ENCODE measurements around the gene SCAF8. TPM values are rescaled to one million over a fixed set of nuclear protein-coding genes. Genes with fewer than 3 reads are reported as not detected.

The SCAF8 gene
- total and polyA plus RNA-seq, 7 experiments from 2014 or later, result 12.4 to 69.2 (median 49.1) TPM

GRCh38 chr6:154783229-154783628 is 50.0 kb downstream of the SCAF8 start:
- Histone ChIP-seq H3K9me3 (ENCODE audit: control insufficient read depth in 2 of 3, low read length in 3 of 3) (no peaks in the 10 kb centered on the region), H3K27me3 (ENCODE audit: control insufficient read depth in 2 of 2, insufficient read depth in 2 of 2, low read length in 2 of 2) (no peaks in the 10 kb centered on the region), H3K4me3 (ENCODE audit: low read length) (no peak overlapping the region), H3K4me1 (ENCODE audit: control insufficient read depth in 2 of 2, insufficient read depth in 2 of 2, low read length in 2 of 2) (no peaks in the 10 kb centered on the region), H3K27ac (ENCODE audit: low read depth, low read length) (no peak overlapping the region), H3K36me3 (ENCODE audit: control insufficient read depth in 2 of 3, insufficient read depth in 3 of 3, low read length in 3 of 3) (peaks cover 0 to 14% (median 0%) of the 10 kb centered on the region in 3 experiments)
- intact Hi-C loops (cut with micrococcal nuclease), result loop anchor here in 1 of 2 donors (5.0 kb wide), 1 partner anchor 41 kb away; no protein-coding TSS in a partner anchor
- no peaks in the 10 kb centered on the region for H3K9me3 Mint-ChIP-seq
- H3K27ac Mint-ChIP-seq, result peak overlapping the region in 6 of 9 donors; percentile 12 to 67 (median 37)
- ChIA-PET POLR2A (no interaction called here), CTCF (no interaction called here)
- ATAC-seq, result no peak
- H3K36me3 Mint-ChIP-seq, result peaks cover 9 to 52% (median 34%) of the 10 kb centered on the region in 5 donors
- DNase-seq, result no peak
- peaks cover 16 to 77% (median 49%) of the 10 kb centered on the region in 7 donors for H3K4me1 Mint-ChIP-seq
- no peak overlapping the region for H3K4me3 Mint-ChIP-seq
- no peaks in the 10 kb centered on the region for H3K27me3 Mint-ChIP-seq

- peak overlapping the region in 2 of 9 donors; percentile 16 to 33 for H3K27ac Mint-ChIP-seq
- Histone ChIP-seq H3K4me1 (ENCODE audit: control insufficient read depth in 2 of 2, insufficient read depth in 2 of 2, low read length in 2 of 2) (no peaks in the 10 kb centered on the region), H3K27ac (ENCODE audit: low read depth, low read length) (no peak overlapping the region), H3K4me3 (ENCODE audit: low read length) (no peak overlapping the region), H3K27me3 (ENCODE audit: control insufficient read depth in 2 of 2, insufficient read depth in 2 of 2, low read length in 2 of 2) (no peaks in the 10 kb centered on the region), H3K9me3 (ENCODE audit: control insufficient read depth in 2 of 3, low read length in 3 of 3) (no peaks in the 10 kb centered on the region), H3K36me3 (ENCODE audit: control insufficient read depth in 2 of 3, insufficient read depth in 3 of 3, low read length in 3 of 3) (peaks cover 0 to 4% (median 0%) of the 10 kb centered on the region in 3 experiments)
- H3K4me1 Mint-ChIP-seq, result peaks cover 13 to 72% (median 53%) of the 10 kb centered on the region in 7 donors
- peaks cover 9 to 41% (median 25%) of the 10 kb centered on the region in 5 donors for H3K36me3 Mint-ChIP-seq
- POLR2A ChIA-PET, result interaction anchor here (0.5 to 0.8 kb wide), 2 partner anchors 29 to 55 kb away, joined by 3 to 4 read pairs; no protein-coding TSS in a partner anchor
- intact Hi-C loops (cut with micrococcal nuclease), result no loop called here
- no peaks in the 10 kb centered on the region for H3K9me3 Mint-ChIP-seq
- no peak for DNase-seq
- no peak overlapping the region for H3K4me3 Mint-ChIP-seq
- ATAC-seq, result no peak
- no peaks in the 10 kb centered on the region for H3K27me3 Mint-ChIP-seq
- CTCF ChIA-PET, result no interaction called here
These were observed 51.9 kb downstream of the SCAF8 start for GRCh38 chr6:154785075-154785474.

- POLR2A ChIA-PET, result no interaction called here
- CTCF ChIA-PET, result no interaction called here
- Histone ChIP-seq H3K27me3 (ENCODE audit: control insufficient read depth in 2 of 2, insufficient read depth in 2 of 2, low read length in 2 of 2) (no peaks in the 10 kb centered on the region), H3K4me3 (ENCODE audit: low read length) (no peak overlapping the region), H3K36me3 (ENCODE audit: control insufficient read depth in 2 of 3, insufficient read depth in 3 of 3, low read length in 3 of 3) (peaks cover 0 to 4% (median 0%) of the 10 kb centered on the region in 3 experiments), H3K27ac (ENCODE audit: low read depth, low read length) (no peak overlapping the region), H3K4me1 (ENCODE audit: control insufficient read depth in 2 of 2, insufficient read depth in 2 of 2, low read length in 2 of 2) (no peaks in the 10 kb centered on the region), H3K9me3 (ENCODE audit: control insufficient read depth in 2 of 3, low read length in 3 of 3) (no peaks in the 10 kb centered on the region)
- Mint-ChIP-seq H3K27me3 (no peaks in the 10 kb centered on the region), H3K4me1 (peaks cover 13 to 67% (median 45%) of the 10 kb centered on the region in 7 donors), H3K27ac (peak overlapping the region in 6 of 9 donors; percentile 23 to 68 (median 54)), H3K4me3 (no peak overlapping the region), H3K36me3 (peaks cover under 1 to 36% (median 21%) of the 10 kb centered on the region in 5 donors), H3K9me3 (no peaks in the 10 kb centered on the region)
- DNase-seq (no peak), ATAC-seq (no peak)
- intact Hi-C loops (cut with micrococcal nuclease), result loop anchor here in 1 of 2 donors (2.0 kb wide), 1 partner anchor 14 kb away; no protein-coding TSS in a partner anchor
These were observed 53.1 kb downstream of the SCAF8 start for GRCh38 chr6:154786144-154786868.

- no peaks in the 10 kb centered on the region for H3K9me3 Mint-ChIP-seq
- ATAC-seq, result no peak
- H3K4me1 ChIP-seq (ENCODE audit: control insufficient read depth in 2 of 2, insufficient read depth in 2 of 2, low read length in 2 of 2), result no peaks in the 10 kb centered on the region
- peak overlapping the region in 3 of 9 donors; percentile 19 to 84 (median 68) for H3K27ac Mint-ChIP-seq
- H3K9me3 ChIP-seq (ENCODE audit: control insufficient read depth in 2 of 3, low read length in 3 of 3), result no peaks in the 10 kb centered on the region
- ChIA-PET POLR2A (no interaction called here), CTCF (no interaction called here)
- peaks cover 2 to 40% (median 23%) of the 10 kb centered on the region in 7 donors for H3K4me1 Mint-ChIP-seq
- intact Hi-C loops (cut with micrococcal nuclease), result loop anchor here in 1 of 2 donors (2.0 kb wide), 1 partner anchor 17 kb away; no protein-coding TSS in a partner anchor
- H3K27ac ChIP-seq (ENCODE audit: low read depth, low read length), result no peak overlapping the region
- H3K27me3 ChIP-seq (ENCODE audit: control insufficient read depth in 2 of 2, insufficient read depth in 2 of 2, low read length in 2 of 2), result no peaks in the 10 kb centered on the region
- no peaks in the 10 kb centered on the region for H3K27me3 Mint-ChIP-seq
- peaks cover 0 to 24% (median 18%) of the 10 kb centered on the region in 3 experiments for H3K36me3 ChIP-seq (ENCODE audit: control insufficient read depth in 2 of 3, insufficient read depth in 3 of 3, low read length in 3 of 3)
- H3K4me3 ChIP-seq (ENCODE audit: low read length), result no peak overlapping the region
- no peak overlapping the region for H3K4me3 Mint-ChIP-seq
- H3K36me3 Mint-ChIP-seq, result peaks cover 0 to 56% (median 28%) of the 10 kb centered on the region in 5 donors
- no peak for DNase-seq
These were observed 58.5 kb downstream of the SCAF8 start for GRCh38 chr6:154791556-154792317.

- Mint-ChIP-seq H3K27ac (peak overlapping the region in 2 of 9 donors; percentile 19 to 68), H3K36me3 (peaks cover 0 to 54% (median 28%) of the 10 kb centered on the region in 5 donors)
- no peak for DNase-seq
These were observed 59.1 kb downstream of the SCAF8 start for GRCh38 chr6:154792325-154792724.

GRCh38 chr6:154792761-154793160 is 59.5 kb downstream of the SCAF8 start:
- Mint-ChIP-seq H3K27me3 (no peaks in the 10 kb centered on the region), H3K36me3 (peaks cover 0 to 54% (median 26%) of the 10 kb centered on the region in 5 donors), H3K27ac (peak overlapping the region in 1 of 9 donors; percentile 68), H3K9me3 (no peaks in the 10 kb centered on the region), H3K4me1 (peaks cover 2 to 32% (median 18%) of the 10 kb centered on the region in 7 donors), H3K4me3 (no peak overlapping the region)
- CTCF ChIA-PET, result no interaction called here
- DNase-seq, result no peak
- Histone ChIP-seq H3K4me3 (ENCODE audit: low read length) (no peak overlapping the region), H3K9me3 (ENCODE audit: control insufficient read depth in 2 of 3, low read length in 3 of 3) (no peaks in the 10 kb centered on the region), H3K36me3 (ENCODE audit: control insufficient read depth in 2 of 3, insufficient read depth in 3 of 3, low read length in 3 of 3) (peaks cover 0 to 24% (median 22%) of the 10 kb centered on the region in 3 experiments), H3K27me3 (ENCODE audit: control insufficient read depth in 2 of 2, insufficient read depth in 2 of 2, low read length in 2 of 2) (no peaks in the 10 kb centered on the region), H3K27ac (ENCODE audit: low read depth, low read length) (no peak overlapping the region), H3K4me1 (ENCODE audit: control insufficient read depth in 2 of 2, insufficient read depth in 2 of 2, low read length in 2 of 2) (no peaks in the 10 kb centered on the region)
- intact Hi-C loops (cut with micrococcal nuclease), result loop anchor here in 1 of 2 donors (2.0 kb wide), 1 partner anchor 18 kb away; no protein-coding TSS in a partner anchor
- no peak for ATAC-seq
- POLR2A ChIA-PET, result no interaction called here

More at GRCh38 chr6:154792325-154792724, 59.1 kb downstream of the SCAF8 start:
- Histone ChIP-seq H3K4me3 (ENCODE audit: low read length) (no peak overlapping the region), H3K4me1 (ENCODE audit: control insufficient read depth in 2 of 2, insufficient read depth in 2 of 2, low read length in 2 of 2) (no peaks in the 10 kb centered on the region), H3K9me3 (ENCODE audit: control insufficient read depth in 2 of 3, low read length in 3 of 3) (no peaks in the 10 kb centered on the region), H3K27me3 (ENCODE audit: control insufficient read depth in 2 of 2, insufficient read depth in 2 of 2, low read length in 2 of 2) (no peaks in the 10 kb centered on the region), H3K27ac (ENCODE audit: low read depth, low read length) (no peak overlapping the region), H3K36me3 (ENCODE audit: control insufficient read depth in 2 of 3, insufficient read depth in 3 of 3, low read length in 3 of 3) (peaks cover 0 to 23% (median 19%) of the 10 kb centered on the region in 3 experiments)
- POLR2A ChIA-PET, result no interaction called here
- CTCF ChIA-PET, result no interaction called here
- Mint-ChIP-seq H3K4me3 (no peak overlapping the region), H3K9me3 (no peaks in the 10 kb centered on the region), H3K4me1 (peaks cover 2 to 34% (median 18%) of the 10 kb centered on the region in 7 donors), H3K27me3 (no peaks in the 10 kb centered on the region)
- intact Hi-C loops (cut with micrococcal nuclease), result loop anchor here in 1 of 2 donors (2.0 kb wide), 1 partner anchor 18 kb away; no protein-coding TSS in a partner anchor
- no peak for ATAC-seq

All from naive thymus-derived CD4-positive, alpha-beta T cell (primary cell).